Epithelial cell of proximal tubule (primary cell): ENCODE measurements around the gene P2RX2. TPM values are rescaled to one million over a fixed set of nuclear protein-coding genes. Genes with fewer than 3 reads are reported as not detected.

Experiments used
- DNase-seq: peaks from one replicate; pipeline ENCODE4 v3.0.0-alpha.2; 2011; ENCODE audit warnings: low read depth
- H3K4me3 ChIP-seq: 2 replicates; pipeline ENCODE4 v1.5.1; 2011; ENCODE audit warnings: low read depth, mild to moderate bottlenecking, low read length
- total RNA-seq: library from RNA; depleted of rRNA; stranded (reverse); fragments of >200 nt; gene quantifications from 2 replicates; pipeline ENCODE4 v1.2.3, GENCODE V29; 2015
- TF ChIP-seq, protein P1 (sequence below): conservative IDR thresholded peaks from 2 replicates; pipeline ENCODE4 v1.5.1; 2012; ENCODE audit warnings: low read depth, mild to moderate bottlenecking, low read length

The P2RX2 gene
- total RNA-seq, 1 donor from 2014 or later, result not detected

- no peak overlapping the region for H3K4me3 ChIP-seq
Observed at GRCh38 chr12:132614861-132615578, 3.6 kb upstream of the P2RX2 start.

DNA sequence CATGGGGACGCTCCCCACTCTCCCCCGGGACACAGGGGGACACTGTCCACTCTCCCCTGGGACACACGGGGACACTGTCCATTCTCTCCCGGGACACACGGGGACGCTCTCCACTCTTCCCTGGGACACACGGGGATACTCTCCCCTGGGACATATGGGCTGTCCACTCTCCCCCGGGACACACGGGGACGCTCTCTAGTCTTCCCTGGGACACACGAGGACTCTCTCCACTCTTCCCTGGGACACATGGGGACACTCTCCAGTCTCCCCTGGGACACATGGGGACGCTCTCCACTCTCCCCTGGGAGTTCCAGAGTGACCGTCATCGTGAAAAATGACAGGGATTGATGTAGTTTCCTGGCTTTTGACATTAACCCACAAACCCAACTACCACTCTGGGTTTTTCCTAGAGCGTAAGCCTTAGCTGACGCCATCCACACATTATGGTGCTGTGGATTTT lies 3.0 kb upstream of the P2RX2 start:
- DNase-seq, result no peak
- TF ChIP-seq, protein P1, sequence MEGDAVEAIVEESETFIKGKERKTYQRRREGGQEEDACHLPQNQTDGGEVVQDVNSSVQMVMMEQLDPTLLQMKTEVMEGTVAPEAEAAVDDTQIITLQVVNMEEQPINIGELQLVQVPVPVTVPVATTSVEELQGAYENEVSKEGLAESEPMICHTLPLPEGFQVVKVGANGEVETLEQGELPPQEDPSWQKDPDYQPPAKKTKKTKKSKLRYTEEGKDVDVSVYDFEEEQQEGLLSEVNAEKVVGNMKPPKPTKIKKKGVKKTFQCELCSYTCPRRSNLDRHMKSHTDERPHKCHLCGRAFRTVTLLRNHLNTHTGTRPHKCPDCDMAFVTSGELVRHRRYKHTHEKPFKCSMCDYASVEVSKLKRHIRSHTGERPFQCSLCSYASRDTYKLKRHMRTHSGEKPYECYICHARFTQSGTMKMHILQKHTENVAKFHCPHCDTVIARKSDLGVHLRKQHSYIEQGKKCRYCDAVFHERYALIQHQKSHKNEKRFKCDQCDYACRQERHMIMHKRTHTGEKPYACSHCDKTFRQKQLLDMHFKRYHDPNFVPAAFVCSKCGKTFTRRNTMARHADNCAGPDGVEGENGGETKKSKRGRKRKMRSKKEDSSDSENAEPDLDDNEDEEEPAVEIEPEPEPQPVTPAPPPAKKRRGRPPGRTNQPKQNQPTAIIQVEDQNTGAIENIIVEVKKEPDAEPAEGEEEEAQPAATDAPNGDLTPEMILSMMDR, result no peak
- H3K4me3 ChIP-seq, result no peak overlapping the region

More at GRCh38 chr12:132614861-132615578, 3.6 kb upstream of the P2RX2 start:
- TF ChIP-seq, protein P1, result peak; percentile 89
- no peak for DNase-seq

DNA sequence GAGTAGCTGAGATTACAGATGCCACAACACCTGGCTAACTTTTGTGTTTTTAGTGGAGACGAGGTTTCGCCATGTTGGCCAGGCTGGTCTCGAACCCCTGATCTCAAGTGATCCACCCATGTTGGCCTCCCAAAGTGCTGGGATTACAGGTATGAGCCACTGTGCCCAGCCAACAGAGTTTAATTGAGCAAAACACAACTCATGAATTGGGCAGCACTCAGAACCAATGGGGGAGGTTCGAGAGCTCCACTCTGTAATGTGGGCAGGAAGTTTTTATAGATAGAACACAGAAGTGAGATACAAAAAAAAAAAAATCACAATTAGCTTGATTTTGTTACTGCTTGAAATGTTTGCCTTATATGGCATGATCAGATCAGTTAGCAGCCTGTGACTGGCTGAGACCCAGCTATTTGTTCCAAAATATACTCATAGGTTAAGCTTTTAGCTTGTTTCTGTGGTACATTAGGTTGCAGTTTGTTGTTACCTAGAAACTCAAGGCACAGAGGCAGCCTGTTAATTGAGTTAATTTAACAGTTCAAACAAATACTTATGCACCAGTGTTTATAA lies 1.4 kb upstream of the P2RX2 start:
- DNase-seq, result no peak
- TF ChIP-seq, protein P1, result no peak
- no peak overlapping the region for H3K4me3 ChIP-seq

DNA sequence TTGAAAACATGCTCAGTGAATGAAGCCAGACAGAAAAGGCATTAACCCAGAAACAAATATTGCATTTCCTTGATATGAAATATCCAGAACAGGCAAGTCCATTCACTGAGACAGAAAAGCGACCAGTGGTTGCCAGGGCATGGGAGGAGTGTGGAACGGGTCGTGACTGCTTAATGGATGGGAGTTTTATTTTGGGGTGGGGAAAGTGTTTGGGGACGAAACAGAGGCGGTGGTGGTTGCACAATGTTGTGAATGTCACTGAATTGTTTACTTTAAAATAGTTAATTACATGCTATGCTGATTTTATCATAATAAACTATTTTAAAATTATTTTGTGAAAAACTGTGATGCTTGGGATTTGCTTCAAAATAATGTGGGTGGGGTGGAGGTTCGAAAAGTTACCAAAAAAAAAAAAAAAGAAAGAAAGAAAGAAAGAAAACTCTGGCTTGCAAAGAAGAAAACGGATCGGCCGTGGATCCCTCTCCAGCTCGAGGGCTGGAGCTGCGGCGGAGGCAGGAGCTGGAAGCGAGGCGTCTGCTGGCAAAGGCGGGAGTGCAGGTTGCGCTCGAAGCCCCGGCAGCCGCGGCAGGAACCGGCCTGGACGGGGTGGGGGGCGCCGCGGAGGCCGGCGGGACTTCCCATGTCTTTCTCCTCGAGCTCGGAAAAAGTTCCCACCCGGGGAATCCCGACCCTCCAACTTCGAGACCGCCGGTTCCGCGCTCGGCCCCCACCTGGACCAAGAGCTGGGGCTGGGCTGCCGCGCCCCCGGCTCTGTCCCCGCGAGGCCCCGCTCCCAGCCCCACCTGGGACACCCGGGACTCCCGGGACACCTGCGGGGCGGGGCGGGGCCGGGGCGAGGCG lies 524 bp upstream of the P2RX2 start:
- DNase-seq, result no peak
- no peak overlapping the region for H3K4me3 ChIP-seq
- TF ChIP-seq, protein P1, result no peak

DNA sequence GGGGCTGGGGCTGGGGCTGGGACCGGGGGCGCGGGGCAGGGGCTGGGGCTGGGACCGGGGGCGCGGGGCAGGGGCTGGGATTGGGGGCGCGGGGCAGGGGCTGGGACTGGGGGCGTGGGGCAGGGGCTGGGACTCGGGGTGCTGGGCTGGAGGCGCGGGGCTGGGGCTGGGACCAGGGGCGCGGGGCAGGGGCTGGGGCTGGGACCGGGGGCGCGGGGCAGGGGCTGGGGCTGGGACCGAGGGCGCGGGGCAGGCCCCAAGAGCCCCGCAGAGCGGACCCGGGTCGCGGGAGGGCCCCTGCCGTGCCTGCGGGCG lies 452 bp downstream of the P2RX2 start:
- DNase-seq, result no peak
- H3K4me3 ChIP-seq, result no peak overlapping the region
- TF ChIP-seq, protein P1, result no peak

DNA sequence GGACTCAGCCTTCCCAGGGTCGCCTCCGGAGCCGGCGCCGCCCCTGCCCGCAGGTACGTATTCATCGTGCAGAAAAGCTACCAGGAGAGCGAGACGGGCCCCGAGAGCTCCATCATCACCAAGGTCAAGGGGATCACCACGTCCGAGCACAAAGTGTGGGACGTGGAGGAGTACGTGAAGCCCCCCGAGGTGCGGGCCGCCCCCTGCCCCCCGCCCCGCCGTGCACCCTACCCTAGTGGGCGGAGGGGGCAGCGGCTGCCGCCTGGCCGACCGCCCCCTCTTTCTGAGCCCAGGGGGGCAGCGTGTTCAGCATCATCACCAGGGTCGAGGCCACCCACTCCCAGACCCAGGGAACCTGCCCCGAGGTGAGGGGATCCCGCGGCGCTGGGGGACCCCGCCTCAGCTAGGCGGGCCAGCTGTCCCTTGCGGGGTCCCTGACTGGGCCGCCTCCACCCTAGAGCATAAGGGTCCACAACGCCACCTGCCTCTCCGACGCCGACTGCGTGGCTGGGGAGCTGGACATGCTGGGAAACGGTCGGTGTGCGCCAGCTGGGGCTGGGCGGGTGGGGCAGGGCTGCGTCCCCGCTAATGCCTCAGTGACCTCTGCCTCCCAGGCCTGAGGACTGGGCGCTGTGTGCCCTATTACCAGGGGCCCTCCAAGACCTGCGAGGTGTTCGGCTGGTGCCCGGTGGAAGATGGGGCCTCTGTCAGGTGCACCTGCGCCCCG lies 973 bp downstream of the P2RX2 start:
- TF ChIP-seq, protein P1, result no peak
- H3K4me3 ChIP-seq, result no peak overlapping the region
- DNase-seq, result no peak
